OCI-LY7 (cell line): ENCODE results near the gene TMEM154.

Experiments used
- CTCF ChIP-seq: fragments of 200-600 bp; sonication (generic); conservative IDR thresholded peaks from 2 replicates; pipeline ENCODE4 v1.5.1; 2014; ENCODE audit warnings: mild to moderate bottlenecking, antibody characterized with exemption, low read length, moderate library complexity, mixed read lengths
- EZH2phosphoT487 ChIP-seq: fragments of 200-600 bp; sonication (generic); IDR thresholded peaks from 2 replicates; pipeline ENCODE4 v1.6.1; 2018; ENCODE audit warnings: low read depth, borderline replicate concordance, mild to moderate bottlenecking, mixed run types, antibody characterized with exemption, low read length, moderate library complexity, mixed read lengths

- TF ChIP-seq EZH2phosphoT487 (no peak), CTCF (no peak)
Measured at GRCh38 chr4:152613841-152614721, 65.7 kb downstream of the TMEM154 start.
